ENCODE data around the gene ASB1. TPM values are rescaled to one million over a fixed set of nuclear protein-coding genes. Genes with fewer than 3 reads are reported as not detected.

Gene ASB1
- total and polyA plus RNA-seq, 2 of the 13 experiments (the other 11 are each of a cell fraction or from before 2014, with no cell fraction given), result 48.6 to 49.2 TPM

DNA sequence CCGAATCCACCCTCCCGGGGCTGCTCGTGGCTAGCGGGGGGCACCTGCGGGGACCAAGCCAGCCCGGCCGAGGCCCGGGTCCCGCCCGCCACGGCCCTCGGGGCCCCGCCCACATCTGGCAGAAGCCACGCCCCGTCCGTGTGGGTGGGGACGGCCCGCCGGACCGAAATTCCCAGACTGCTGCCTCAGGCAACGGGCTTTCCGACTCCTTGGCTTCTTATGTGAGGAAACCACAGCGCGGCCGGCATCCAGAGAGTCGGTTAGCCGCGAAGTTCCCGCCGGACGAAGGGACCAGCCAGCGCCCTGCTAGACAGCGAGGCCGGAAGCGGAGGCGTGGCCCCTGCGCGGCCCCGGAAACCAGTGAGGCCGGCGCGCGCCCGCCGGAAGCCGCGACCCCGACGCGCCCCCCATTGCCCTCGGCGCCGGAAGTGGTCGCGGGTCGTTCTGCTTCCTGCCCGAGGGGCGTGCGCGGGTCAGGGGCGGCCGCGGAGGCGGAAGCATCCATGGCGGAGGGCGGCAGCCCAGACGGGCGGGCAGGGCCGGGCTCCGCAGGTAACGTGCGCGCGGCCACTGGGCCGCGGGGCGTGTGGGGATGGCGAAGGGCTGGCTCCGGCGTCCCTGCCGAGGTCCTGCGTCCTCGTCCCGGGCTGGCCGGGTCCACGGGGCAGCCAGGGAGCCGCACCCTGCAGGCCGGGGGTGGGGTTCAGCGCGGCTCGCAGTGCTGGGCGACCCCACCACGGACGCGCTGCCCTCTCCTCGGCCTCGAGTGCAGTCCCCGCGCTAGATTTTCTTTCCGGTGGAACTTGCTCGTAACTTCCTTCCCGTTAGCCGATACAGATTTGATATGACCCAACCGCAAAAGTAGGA lies at the start of gene ASB1 (continued):
- TF ChIP-seq U2AF1 (optimal IDR thresholded peaks at IDR 0.05; ENCODE audit: low read depth, low read length) (no peak), ZFX (CRISPR knock-in tag; IDR thresholded peaks at IDR 0.05; ENCODE audit: low read depth) (peak; percentile 92), MZF1 (CRISPR knock-in tag; IDR thresholded peaks at IDR 0.05; ENCODE audit: borderline replicate concordance) (no peak), ARNTL (CRISPR knock-in tag; IDR thresholded peaks at IDR 0.05) (peak; percentile 55), YEATS4 (CRISPR knock-in tag; IDR thresholded peaks at IDR 0.05; ENCODE audit: borderline replicate concordance) (peak; percentile 97), BCL6 (CRISPR knock-in tag; IDR thresholded peaks at IDR 0.05) (no peak), MEIS2 (CRISPR knock-in tag; IDR thresholded peaks at IDR 0.05) (peak; percentile 83), SP4 (CRISPR knock-in tag; IDR thresholded peaks at IDR 0.05) (peak; percentile 74), ZNF354B (CRISPR knock-in tag; IDR thresholded peaks at IDR 0.05) (peak; percentile 6; the same call in 1 of the 2 replicates), HNRNPK (IDR thresholded peaks at IDR 0.05; ENCODE audit: low read depth, low read length, poor library complexity, severe bottlenecking) (peak; percentile 71), EP300 (IDR thresholded peaks at IDR 0.05; ENCODE audit: low read depth in 2 of 2, low read length in 2 of 2) (no peak; a peak in 1 of 4 replicates), EP300 (CRISPR knock-in tag; IDR thresholded peaks at IDR 0.05; ENCODE audit: borderline replicate concordance) (no peak; the same call in 1 of the 2 replicates), REXO4 (CRISPR knock-in tag; IDR thresholded peaks at IDR 0.05; ENCODE audit: borderline replicate concordance) (0 out of 2 replicates have a peak, but pooled peaks have one; percentile 77), ZNF441 (CRISPR knock-in tag; IDR thresholded peaks at IDR 0.05; ENCODE audit: borderline replicate concordance) (peak; percentile 83; the same call in 1 of the 2 replicates), DRAP1 (CRISPR knock-in tag; IDR thresholded peaks at IDR 0.05) (peak; percentile 65), NKX3-1 (CRISPR knock-in tag; IDR thresholded peaks at IDR 0.05) (peak; percentile 32; the same call in 1 of the 2 replicates), ZNF709 (CRISPR knock-in tag; IDR thresholded peaks at IDR 0.05) (peak; percentile 77; the same call in 1 of the 2 replicates), IRF9 (CRISPR knock-in tag; IDR thresholded peaks at IDR 0.05; ENCODE audit: borderline replicate concordance) (peak; percentile 83; the same call in 1 of the 2 replicates), ZNF788 (CRISPR knock-in tag; IDR thresholded peaks at IDR 0.05; ENCODE audit: borderline replicate concordance) (peak; percentile 67; the same call in 1 of the 2 replicates), PRMT3 (CRISPR knock-in tag; IDR thresholded peaks at IDR 0.05; ENCODE audit: borderline replicate concordance, low read depth) (peak; percentile 37; the same call in 1 of the 2 replicates), GATAD2A (CRISPR knock-in tag; IDR thresholded peaks at IDR 0.05) (no peak; the same call in 1 of the 2 replicates)
- TF ChIP-seq, protein P1, sequence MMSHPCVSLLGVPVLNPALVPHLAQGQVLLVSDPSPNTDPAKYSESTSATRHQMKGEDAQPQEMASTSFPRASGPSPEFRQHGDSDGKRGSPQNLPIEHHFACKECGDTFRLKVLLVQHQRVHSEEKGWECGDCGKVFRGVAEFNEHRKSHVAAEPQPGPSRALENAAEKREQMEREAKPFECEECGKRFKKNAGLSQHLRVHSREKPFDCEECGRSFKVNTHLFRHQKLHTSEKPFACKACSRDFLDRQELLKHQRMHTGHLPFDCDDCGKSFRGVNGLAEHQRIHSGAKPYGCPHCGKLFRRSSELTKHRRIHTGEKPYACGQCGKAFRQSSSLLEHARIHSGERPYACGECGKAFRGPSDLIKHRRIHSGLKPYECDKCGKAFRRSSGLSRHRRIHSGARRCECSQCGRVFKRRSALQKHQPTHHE (CRISPR knock-in tag; IDR thresholded peaks at IDR 0.05; ENCODE audit: borderline replicate concordance), result peak; percentile 94

All from HepG2 (cell line).